ENCODE measurements around the gene ELOVL1.

Gene ELOVL1

GRCh38 chr1:43322506-43322905 is 45.3 kb downstream of the ELOVL1 start:
- DNase-seq = no peak

- no peak for DNase-seq
These were observed 46.4 kb downstream of the ELOVL1 start for GRCh38 chr1:43321331-43321891.

- DNase-seq = no peak
These were observed 48.0 kb downstream of the ELOVL1 start for GRCh38 chr1:43319766-43320165.

GRCh38 chr1:43319288-43319687 is 48.5 kb downstream of the ELOVL1 start:
- DNase-seq = no peak

- DNase-seq = no peak
These were observed 49.0 kb downstream of the ELOVL1 start for GRCh38 chr1:43318831-43319230.

- no peak for DNase-seq
These were observed 49.9 kb downstream of the ELOVL1 start for GRCh38 chr1:43317817-43318471.

GRCh38 chr1:43316738-43317520 is 50.9 kb downstream of the ELOVL1 start:
- DNase-seq = no peak

GRCh38 chr1:43315963-43316737 is 51.7 kb downstream of the ELOVL1 start:
- no peak for DNase-seq

GRCh38 chr1:43315481-43315880 is 52.3 kb downstream of the ELOVL1 start:
- no peak for DNase-seq

- no peak for DNase-seq
These were observed 53.6 kb downstream of the ELOVL1 start for GRCh38 chr1:43314233-43314632.

GRCh38 chr1:43313771-43314170 is 54.0 kb downstream of the ELOVL1 start:
- no peak for DNase-seq
